ENCODE data around the gene BPIFB2. TPM values are rescaled to one million over a fixed set of nuclear protein-coding genes. Genes with fewer than 3 reads are reported as not detected.

The BPIFB2 gene
- polyA plus RNA-seq, 1 donor (not counting 4 experiments of a cell fraction or from before 2014, with no cell fraction given), result not detected

GRCh38 chr20:33059136-33059535, 51.6 kb downstream of the BPIFB2 start:
- no peak for DNase-seq (ENCODE audit: low read depth, low spot score)
- TF ChIP-seq CTCF (optimal IDR thresholded peaks at IDR 0.05 in 1 of 3, IDR thresholded peaks at IDR 0.05 in 1 of 3, conservative IDR thresholded peaks at IDR 0.05 in 1 of 3; ENCODE audit: extremely low read depth in 1 of 3, insufficient read depth in 2 of 3, low read length in 3 of 3) (no peak), EZH2 (IDR thresholded peaks at IDR 0.05; ENCODE audit: low read length) (no peak)
- H3K79me2 ChIP-seq (ENCODE audit: control insufficient read depth, insufficient read depth, low read length), result no peaks in the 10 kb centered on the region
- no peak overlapping the region for H3K4me3 ChIP-seq (ENCODE audit: control insufficient read depth in 2 of 3, extremely low read depth in 1 of 3, insufficient read depth in 2 of 3, low read depth in 1 of 3, low read length in 3 of 3)
- FAIRE-seq, result no peak
- H3K4me1 ChIP-seq (ENCODE audit: control insufficient read depth, extremely low read depth, insufficient read depth, low read length), result no peaks in the 10 kb centered on the region
- H4K20me1 ChIP-seq (ENCODE audit: control insufficient read depth, extremely low read depth, insufficient read depth, low read length), result no peaks in the 10 kb centered on the region
- no peak overlapping the region for H3K27ac ChIP-seq (ENCODE audit: control insufficient read depth, insufficient read depth, low read length)
- H3K9me1 ChIP-seq (ENCODE audit: control insufficient read depth, extremely low read depth, insufficient read depth, low read length), result no peaks in the 10 kb centered on the region
- dilution Hi-C loops (cut with MboI; ENCODE audit: extremely low pct_ligation_motif_present, low sequenced_read_pairs), result no loop called here
- no peak overlapping the region for H3K4me2 ChIP-seq (ENCODE audit: control insufficient read depth, extremely low read depth, insufficient read depth, low read depth, low read length)
- no peaks in the 10 kb centered on the region for H3K9me3 ChIP-seq (ENCODE audit: control insufficient read depth, low read depth, low read length)
- H2AFZ ChIP-seq (ENCODE audit: control insufficient read depth, low read length), result no peak overlapping the region
- no peak overlapping the region for H3K9ac ChIP-seq (ENCODE audit: control insufficient read depth, extremely low read depth, insufficient read depth, low read length)
- no peaks in the 10 kb centered on the region for H3K27me3 ChIP-seq (ENCODE audit: control insufficient read depth, extremely low read depth, insufficient read depth, low read length)
- H3K36me3 ChIP-seq (ENCODE audit: control insufficient read depth in 2 of 2, extremely low read depth in 1 of 2, insufficient read depth in 2 of 2, low read length in 2 of 2), result no peaks in the 10 kb centered on the region

- H3K9me3 ChIP-seq (ENCODE audit: control insufficient read depth, low read depth, low read length), result no peaks in the 10 kb centered on the region
- dilution Hi-C loops (cut with MboI; ENCODE audit: extremely low pct_ligation_motif_present, low sequenced_read_pairs), result no loop called here
- no peak overlapping the region for H2AFZ ChIP-seq (ENCODE audit: control insufficient read depth, low read length)
- no peaks in the 10 kb centered on the region for H3K4me1 ChIP-seq (ENCODE audit: control insufficient read depth, extremely low read depth, insufficient read depth, low read length)
- FAIRE-seq (no peak), DNase-seq (ENCODE audit: low read depth, low spot score) (no peak)
- no peaks in the 10 kb centered on the region for H3K79me2 ChIP-seq (ENCODE audit: control insufficient read depth, insufficient read depth, low read length)
- H3K36me3 ChIP-seq (ENCODE audit: control insufficient read depth in 2 of 2, extremely low read depth in 1 of 2, insufficient read depth in 2 of 2, low read length in 2 of 2), result no peaks in the 10 kb centered on the region
- no peak overlapping the region for H3K4me2 ChIP-seq (ENCODE audit: control insufficient read depth, extremely low read depth, insufficient read depth, low read depth, low read length)
- no peak overlapping the region for H3K4me3 ChIP-seq (ENCODE audit: control insufficient read depth in 2 of 3, extremely low read depth in 1 of 3, insufficient read depth in 2 of 3, low read depth in 1 of 3, low read length in 3 of 3)
- H4K20me1 ChIP-seq (ENCODE audit: control insufficient read depth, extremely low read depth, insufficient read depth, low read length), result no peaks in the 10 kb centered on the region
- no peak overlapping the region for H3K27ac ChIP-seq (ENCODE audit: control insufficient read depth, insufficient read depth, low read length)
- H3K27me3 ChIP-seq (ENCODE audit: control insufficient read depth, extremely low read depth, insufficient read depth, low read length), result no peaks in the 10 kb centered on the region
- no peak for TF ChIP-seq CTCF (optimal IDR thresholded peaks at IDR 0.05 in 1 of 3, IDR thresholded peaks at IDR 0.05 in 1 of 3, conservative IDR thresholded peaks at IDR 0.05 in 1 of 3; ENCODE audit: extremely low read depth in 1 of 3, insufficient read depth in 2 of 3, low read length in 3 of 3)
- TF ChIP-seq EZH2 (IDR thresholded peaks at IDR 0.05; ENCODE audit: low read length), result no peak
- H3K9me1 ChIP-seq (ENCODE audit: control insufficient read depth, extremely low read depth, insufficient read depth, low read length), result no peaks in the 10 kb centered on the region
- H3K9ac ChIP-seq (ENCODE audit: control insufficient read depth, extremely low read depth, insufficient read depth, low read length), result no peak overlapping the region
These were observed 52.4 kb downstream of the BPIFB2 start for GRCh38 chr20:33059741-33060390.

Measured in keratinocyte (primary cell).